B cell (primary cell): ENCODE measurements around the gene LGI2.

Experiments used
- CTCF ChIP-seq: fragments of 200-600 bp; IDR thresholded peaks from one replicate; pipeline ENCODE4 v1.8.0; 2022; ENCODE audit warnings: antibody characterized with exemption, mild to moderate bottlenecking
- EZH2 ChIP-seq: IDR thresholded peaks from 2 replicates; pipeline ENCODE4 v1.6.1; 2012; ENCODE audit warnings: borderline replicate concordance, low read depth, mild to moderate bottlenecking, moderate library complexity, low read length; ENCODE audit not compliant: insufficient read depth, poor library complexity, severe bottlenecking

DNA sequence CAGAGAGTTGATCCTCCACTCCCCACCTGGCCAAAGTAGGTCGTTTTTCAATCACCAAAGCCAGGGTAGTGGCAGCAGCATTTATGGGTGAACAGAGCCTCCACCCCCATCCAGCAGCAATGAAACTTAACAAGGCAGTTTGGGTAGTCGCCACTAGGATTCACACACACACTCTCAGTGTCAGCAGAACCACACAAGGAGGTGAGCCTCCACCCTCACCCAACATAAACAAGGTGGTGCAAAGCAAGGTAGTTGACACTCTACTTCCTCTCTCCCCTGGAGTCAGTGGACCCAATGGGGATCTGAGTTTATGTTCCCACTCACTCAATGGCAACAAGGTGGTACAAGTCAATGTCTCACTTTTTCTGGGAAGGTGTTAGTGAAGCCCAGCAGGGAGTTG lies 67.5 kb downstream of the LGI2 start:
- TF ChIP-seq CTCF (no peak), EZH2 (no peak)
